ENCODE measurements around the gene SLC4A2.

The SLC4A2 gene

GRCh38 chr7:151064993-151065392, 5.6 kb downstream of the SLC4A2 start:
- in situ Hi-C loops (cut with HindIII; ENCODE audit: low pct_unique_long_range_greater_than_20kb, low sequenced_read_pairs), result no loop called here
- TF ChIP-seq JUND (IDR thresholded peaks at IDR 0.05; ENCODE audit: low read depth), result no peak
- DNase-seq (ENCODE audit: low read depth in 1 of 2, low spot score in 1 of 2), result no peak

- DNase-seq (ENCODE audit: low read depth in 1 of 2, low spot score in 1 of 2), result no peak
- in situ Hi-C loops (cut with HindIII; ENCODE audit: low pct_unique_long_range_greater_than_20kb, low sequenced_read_pairs), result no loop called here
- TF ChIP-seq JUND (IDR thresholded peaks at IDR 0.05; ENCODE audit: low read depth), result no peak
These were observed 6.1 kb downstream of the SLC4A2 start for GRCh38 chr7:151065516-151065915.

GRCh38 chr7:151066273-151066974, 7.0 kb downstream of the SLC4A2 start:
- no peak for TF ChIP-seq JUND (IDR thresholded peaks at IDR 0.05; ENCODE audit: low read depth)
- DNase-seq (ENCODE audit: low read depth in 1 of 2, low spot score in 1 of 2), result no peak
- in situ Hi-C loops (cut with HindIII; ENCODE audit: low pct_unique_long_range_greater_than_20kb, low sequenced_read_pairs), result no loop called here

- no peak for DNase-seq (ENCODE audit: low read depth in 1 of 2, low spot score in 1 of 2)
- TF ChIP-seq JUND (IDR thresholded peaks at IDR 0.05; ENCODE audit: low read depth), result no peak
- in situ Hi-C loops (cut with HindIII; ENCODE audit: low pct_unique_long_range_greater_than_20kb, low sequenced_read_pairs), result no loop called here
These were observed 8.8 kb downstream of the SLC4A2 start for GRCh38 chr7:151068069-151068773.

- in situ Hi-C loops (cut with HindIII; ENCODE audit: low pct_unique_long_range_greater_than_20kb, low sequenced_read_pairs), result no loop called here
- DNase-seq (ENCODE audit: low read depth in 1 of 2, low spot score in 1 of 2), result no peak
- no peak for TF ChIP-seq JUND (IDR thresholded peaks at IDR 0.05; ENCODE audit: low read depth)
These were observed 10.6 kb downstream of the SLC4A2 start for GRCh38 chr7:151069841-151070573.

GRCh38 chr7:151070574-151070960, 11.2 kb downstream of the SLC4A2 start:
- no peak for TF ChIP-seq JUND (IDR thresholded peaks at IDR 0.05; ENCODE audit: low read depth)
- in situ Hi-C loops (cut with HindIII; ENCODE audit: low pct_unique_long_range_greater_than_20kb, low sequenced_read_pairs), result no loop called here

GRCh38 chr7:151071032-151071866, 11.9 kb downstream of the SLC4A2 start:
- in situ Hi-C loops (cut with HindIII; ENCODE audit: low pct_unique_long_range_greater_than_20kb, low sequenced_read_pairs), result no loop called here
- TF ChIP-seq JUND (IDR thresholded peaks at IDR 0.05; ENCODE audit: low read depth), result no peak
- DNase-seq (ENCODE audit: low read depth in 1 of 2, low spot score in 1 of 2), result no peak

More at GRCh38 chr7:151070574-151070960, 11.2 kb downstream of the SLC4A2 start:
- DNase-seq (ENCODE audit: low read depth in 1 of 2, low spot score in 1 of 2), result no peak

GRCh38 chr7:151073990-151074389, 14.6 kb downstream of the SLC4A2 start:
- in situ Hi-C loops (cut with HindIII; ENCODE audit: low pct_unique_long_range_greater_than_20kb, low sequenced_read_pairs), result no loop called here
- no peak for TF ChIP-seq JUND (IDR thresholded peaks at IDR 0.05; ENCODE audit: low read depth)

GRCh38 chr7:151074817-151075661, 15.7 kb downstream of the SLC4A2 start:
- in situ Hi-C loops (cut with HindIII; ENCODE audit: low pct_unique_long_range_greater_than_20kb, low sequenced_read_pairs), result no loop called here

More at GRCh38 chr7:151073990-151074389, 14.6 kb downstream of the SLC4A2 start:
- no peak for DNase-seq (ENCODE audit: low read depth in 1 of 2, low spot score in 1 of 2)

GRCh38 chr7:151075662-151075971, 16.2 kb downstream of the SLC4A2 start:
- no peak for DNase-seq (ENCODE audit: low read depth in 1 of 2, low spot score in 1 of 2)
- TF ChIP-seq JUND (IDR thresholded peaks at IDR 0.05; ENCODE audit: low read depth), result no peak
- in situ Hi-C loops (cut with HindIII; ENCODE audit: low pct_unique_long_range_greater_than_20kb, low sequenced_read_pairs), result no loop called here

More at GRCh38 chr7:151074817-151075661, 15.7 kb downstream of the SLC4A2 start:
- no peak for DNase-seq (ENCODE audit: low read depth in 1 of 2, low spot score in 1 of 2)
- TF ChIP-seq JUND (IDR thresholded peaks at IDR 0.05; ENCODE audit: low read depth), result no peak

GRCh38 chr7:151075978-151076426, 16.6 kb downstream of the SLC4A2 start:
- DNase-seq (ENCODE audit: low read depth in 1 of 2, low spot score in 1 of 2), result no peak
- TF ChIP-seq JUND (IDR thresholded peaks at IDR 0.05; ENCODE audit: low read depth), result no peak
- in situ Hi-C loops (cut with HindIII; ENCODE audit: low pct_unique_long_range_greater_than_20kb, low sequenced_read_pairs), result no loop called here

Measured in T47D (cell line).